Panc1 (cell line): Measurements from ENCODE around the gene PTBP3. TPM values are rescaled to one million over a fixed set of nuclear protein-coding genes. Genes with fewer than 3 reads are reported as not detected.

ENCODE experiments used
- ATAC-seq: fragments of 200-7000 bp; cut with Tn5 transposase; 2 replicates; pipeline ENCODE4 v1.9.1; 2020; ENCODE audit warnings: mild to moderate bottlenecking, moderate library complexity
- BruUV-seq: library from RNA; stranded (reverse); fragments of 400-500 nt; replicated peaks from 2 replicates; lab custom pipeline; 2021; lab: Mats Ljungman, UMichigan
- CTCF ChIA-PET: fragments of 300-600 bp; sonication (Branson Sonifier 250); formaldehyde crosslinking; loops from one replicate; lab custom pipeline; 2022; ENCODE audit warnings: antibody characterized with exemption; lab: Charles Lee
- POLR2A ChIA-PET: fragments of 300-600 bp; sonication (Branson Sonifier 250); formaldehyde crosslinking; loops from one replicate; lab custom pipeline; 2022; ENCODE audit warnings: antibody characterized with exemption; lab: Charles Lee
- DNase-seq: peaks from one replicate; pipeline ENCODE4 v3.0.0-alpha.2; 2010; ENCODE audit warnings: low read depth, low spot score
- H3K27ac ChIP-seq: 2 replicates; pipeline ENCODE4 v1.5.1; 2011; ENCODE audit warnings: mild to moderate bottlenecking, low read length, inconsistent platforms
- H3K27me3 ChIP-seq: fragments of 200-500 bp; sonication (Bioruptor generic); 2 replicates; pipeline ENCODE4 v1.6.0; 2014; ENCODE audit warnings: low read length, inconsistent platforms; ENCODE audit not compliant: control insufficient read depth, insufficient read depth
- H3K36me3 ChIP-seq: fragments of 200-500 bp; sonication (Bioruptor generic); 2 replicates; pipeline ENCODE4 v1.5.1; 2014; ENCODE audit warnings: inconsistent platforms, mild to moderate bottlenecking, low read length, moderate library complexity; ENCODE audit not compliant: control insufficient read depth, insufficient read depth
- H3K4me1 ChIP-seq: 2 replicates; pipeline ENCODE4 v1.5.1; 2011; ENCODE audit warnings: inconsistent platforms, mild to moderate bottlenecking, low read length, moderate library complexity; ENCODE audit not compliant: control insufficient read depth, insufficient read depth
- H3K4me3 ChIP-seq, 2 experiments: 2 replicates each; pipeline ENCODE4 v1.5.1; 2011 to 2012; ENCODE audit warnings: low read depth in 2 of 2, low read length in 2 of 2, mild to moderate bottlenecking in 2 of 2, inconsistent platforms in 1 of 2, moderate library complexity in 1 of 2
- H3K9me3 ChIP-seq: fragments of 200-500 bp; sonication (Bioruptor generic); 2 replicates; pipeline ENCODE4 v1.5.1; 2014; ENCODE audit warnings: low read depth, mild to moderate bottlenecking, inconsistent platforms, low read length, moderate library complexity; ENCODE audit not compliant: control insufficient read depth, insufficient read depth
- CTCF ChIP-seq: fragments of 450-650 bp; IDR thresholded peaks from 2 replicates; pipeline ENCODE4 v1.5.1; 2017; ENCODE audit warnings: mild to moderate bottlenecking
- POLR2AphosphoS5 ChIP-seq: IDR thresholded peaks from 2 replicates; pipeline ENCODE4 v1.6.1; 2012; ENCODE audit warnings: mild to moderate bottlenecking, low read depth, low read length, moderate library complexity
- REST ChIP-seq, 2 experiments: IDR thresholded peaks; 2 replicates each; pipeline ENCODE4 v1.6.1; 2011 to 2012; ENCODE audit warnings: low read depth in 2 of 2, control low read depth in 1 of 2, low read length in 1 of 2, mild to moderate bottlenecking in 1 of 2, moderate library complexity in 1 of 2; ENCODE audit not compliant: insufficient read depth in 1 of 2
- SIN3A ChIP-seq: IDR thresholded peaks from 2 replicates; pipeline ENCODE4 v1.6.1; 2012; ENCODE audit warnings: low read depth, mild to moderate bottlenecking, low read length, moderate library complexity, borderline replicate concordance; ENCODE audit not compliant: insufficient read depth
- TCF7L2 ChIP-seq: IDR thresholded peaks from 2 replicates; pipeline ENCODE4 v1.6.1; 2011; ENCODE audit warnings: mild to moderate bottlenecking, low read depth, low read length, inconsistent platforms
- in situ Hi-C: cut with HindIII; loops from 2 replicates; pipeline ENCODE4 v1.10.0; 2016; ENCODE audit warnings: low sequenced_read_pairs, low pct_unique_long_range_greater_than_20kb
- intact Hi-C: fragments of 100-400 bp; cut with micrococcal nuclease; formaldehyde crosslinking; loops from one replicate; pipeline ENCODE4 v1.10.0; 2022; ENCODE audit not compliant: unreplicated experiment
- total RNA-seq: library from RNA; stranded (reverse); gene quantifications from one replicate; pipeline ENCODE4 v1.2.1, GENCODE V29; 2021; ENCODE audit not compliant: unreplicated experiment

The PTBP3 gene
- total RNA-seq, 1 experiment from 2014 or later = 82.5 TPM

- no TSS peak for BruUV-seq
- CTCF ChIA-PET = no interaction called here
- H3K4me1 ChIP-seq = no peaks in the 10 kb centered on the region
- no peak overlapping the region for H3K27ac ChIP-seq
- H3K27me3 ChIP-seq = no peaks in the 10 kb centered on the region
- H3K4me3 ChIP-seq = no peak overlapping the region
- DNase-seq (no peak), ATAC-seq (no peak)
- no peaks in the 10 kb centered on the region for H3K9me3 ChIP-seq
- POLR2A ChIA-PET = no interaction called here
- peaks cover 7% of the 10 kb centered on the region for H3K36me3 ChIP-seq
- TF ChIP-seq POLR2AphosphoS5 (no peak), SIN3A (no peak)
- intact Hi-C loops = no loop called here
- in situ Hi-C loops = no loop called here
Measured at GRCh38 chr9:112218908-112219307, 114.5 kb downstream of the PTBP3 start.

- in situ Hi-C loops = no loop called here
- intact Hi-C loops = no loop called here
- H3K27me3 ChIP-seq = no peaks in the 10 kb centered on the region
- H3K4me1 ChIP-seq = no peaks in the 10 kb centered on the region
- BruUV-seq = no TSS peak
- no peaks in the 10 kb centered on the region for H3K9me3 ChIP-seq
- ChIA-PET POLR2A (no interaction called here), CTCF (interaction anchor here (0.6 kb wide), 1 partner anchor 395 kb away, joined by 3 read pairs; no protein-coding TSS in a partner anchor)
- DNase-seq (no peak), ATAC-seq (no peak)
- no peaks in the 10 kb centered on the region for H3K36me3 ChIP-seq
- H3K4me3 ChIP-seq = no peak overlapping the region
- no peak overlapping the region for H3K27ac ChIP-seq
- TF ChIP-seq CTCF = no peak
- no peak for TF ChIP-seq SIN3A
Measured at GRCh38 chr9:112212926-112213325, 120.5 kb downstream of the PTBP3 start.

GRCh38 chr9:112207451-112207850 is 126.0 kb downstream of the PTBP3 start:
- intact Hi-C loops = no loop called here
- no peak overlapping the region for H3K27ac ChIP-seq
- H3K4me3 ChIP-seq = no peak overlapping the region
- in situ Hi-C loops = no loop called here
- TF ChIP-seq CTCF (no peak), TCF7L2 (no peak), SIN3A (no peak), POLR2AphosphoS5 (no peak), REST (IDR thresholded peaks at IDR 0.05; ENCODE audit: insufficient read depth in 1 of 2, low read depth in 2 of 2, low read length in 1 of 2) (no peak)
- TSS peak; percentile 32 for BruUV-seq
- no peaks in the 10 kb centered on the region for H3K36me3 ChIP-seq
- no peaks in the 10 kb centered on the region for H3K4me1 ChIP-seq
- H3K9me3 ChIP-seq = no peaks in the 10 kb centered on the region
- no peaks in the 10 kb centered on the region for H3K27me3 ChIP-seq
- ATAC-seq (no peak), DNase-seq (no peak)
- ChIA-PET CTCF (no interaction called here), POLR2A (no interaction called here)
